BLaER1 treated with 17β-estradiol and CSF1 and Interleukin-3, amounts not matched to agents 10 nM and 100 nM (cell line): Measurements from ENCODE around the gene SEC61B.
A peak's percentile ranks its signal among the peaks of the same experiment; 100 is the strongest.
"Not testable (repeated sequence)": the region's sequence is repeated elsewhere in the genome, so short reads cannot be mapped to it uniquely, and the experiment has no call there.

Experiments
- H3K27ac ChIP-seq, 11 experiments: shearing (Covaris generic); formaldehyde crosslinking; 2 replicates each; pipeline ENCODE4 v1.8.1; 2022
- H3K27me3 ChIP-seq, 11 experiments: shearing (Covaris generic); formaldehyde crosslinking; 2 replicates each; pipeline ENCODE4 v1.8.1; 2022
- H3K36me3 ChIP-seq, 11 experiments: shearing (Covaris generic); formaldehyde crosslinking; 2 replicates each; pipeline ENCODE4 v1.8.1; 2022
- H3K4me1 ChIP-seq, 10 experiments: shearing (Covaris generic); formaldehyde crosslinking; 2 replicates each; pipeline ENCODE4 v1.8.1; 2022
- H3K4me2 ChIP-seq, 11 experiments: shearing (Covaris generic); formaldehyde crosslinking; 2 replicates each; pipeline ENCODE4 v1.8.1; 2022
- H3K4me3 ChIP-seq, 10 experiments: shearing (Covaris generic); formaldehyde crosslinking; 2 replicates each; pipeline ENCODE4 v1.8.1; 2022
- H3K9ac ChIP-seq, 11 experiments: shearing (Covaris generic); formaldehyde crosslinking; 2 replicates each; pipeline ENCODE4 v1.8.1; 2022
- H3K9me3 ChIP-seq, 11 experiments: shearing (Covaris generic); formaldehyde crosslinking; replicated peaks in 1 of 11; 2 replicates each; pipeline ENCODE4 v1.8.1; 2022
- H4K20me1 ChIP-seq, 11 experiments: shearing (Covaris generic); formaldehyde crosslinking; 2 replicates each; pipeline ENCODE4 v1.8.1; 2022
- Cebpa-rat ChIP-seq, 11 experiments: shearing (Covaris generic); IDR thresholded peaks; 2 replicates each; pipeline ENCODE4 v1.8.1; 2022

SEC61B gene

GRCh38 chr9:99189186-99189585 is 32.9 kb upstream of the SEC61B start:
- H3K4me3 ChIP-seq, result no peak overlapping the region
- H3K27ac ChIP-seq, result no peak overlapping the region
- no peak for TF ChIP-seq Cebpa-rat (IDR thresholded peaks at IDR 0.05)
- no peak overlapping the region for H3K4me2 ChIP-seq
- no peaks in the 10 kb centered on the region for H3K27me3 ChIP-seq
- H4K20me1 ChIP-seq, result no peaks in the 10 kb centered on the region
- no peak overlapping the region for H3K9ac ChIP-seq
- H3K4me1 ChIP-seq, result peaks cover 14 to 40% (median 27%) of the 10 kb centered on the region in 10 experiments
- H3K9me3 ChIP-seq, result no peaks in the 10 kb centered on the region
- H3K36me3 ChIP-seq, result no peaks in the 10 kb centered on the region

- Histone ChIP-seq H3K27me3 (no peaks in the 10 kb centered on the region), H4K20me1 (no peaks in the 10 kb centered on the region), H3K9me3 (no peaks in the 10 kb centered on the region), H3K27ac (no peak overlapping the region), H3K36me3 (no peaks in the 10 kb centered on the region), H3K4me3 (no peak overlapping the region), H3K4me2 (peak overlapping the region in 1 of 11 experiments; percentile 10; a peak in 1 of 22 replicates), H3K9ac (no peak overlapping the region), H3K4me1 (peaks cover 14 to 32% (median 20%) of the 10 kb centered on the region in 10 experiments)
- no peak for TF ChIP-seq Cebpa-rat (IDR thresholded peaks at IDR 0.05)
Observed at GRCh38 chr9:99189887-99190596, 32.0 kb upstream of the SEC61B start.

- Histone ChIP-seq H3K9me3 (no peaks in the 10 kb centered on the region), H3K36me3 (no peaks in the 10 kb centered on the region), H3K4me1 (peaks cover 13 to 30% (median 18%) of the 10 kb centered on the region in 10 experiments), H3K9ac (no peak overlapping the region), H3K4me2 (no peak overlapping the region), H4K20me1 (no peaks in the 10 kb centered on the region), H3K4me3 (no peak overlapping the region), H3K27me3 (no peaks in the 10 kb centered on the region), H3K27ac (no peak overlapping the region)
- TF ChIP-seq Cebpa-rat (IDR thresholded peaks at IDR 0.05), result no peak
Observed at GRCh38 chr9:99190597-99191283, 31.3 kb upstream of the SEC61B start.

GRCh38 chr9:99192786-99193465 is 29.2 kb upstream of the SEC61B start:
- H3K9ac ChIP-seq, result no peak overlapping the region
- H3K9me3 ChIP-seq, result no peaks in the 10 kb centered on the region
- H3K4me1 ChIP-seq, result peaks cover under 1 to 9% (median 2%) of the 10 kb centered on the region in 10 experiments; a peak in 14 of 20 replicates
- H3K4me2 ChIP-seq, result no peak overlapping the region
- TF ChIP-seq Cebpa-rat (IDR thresholded peaks at IDR 0.05), result no peak
- H3K27ac ChIP-seq, result no peak overlapping the region
- H3K27me3 ChIP-seq, result no peaks in the 10 kb centered on the region
- no peaks in the 10 kb centered on the region for H4K20me1 ChIP-seq
- no peaks in the 10 kb centered on the region for H3K36me3 ChIP-seq
- H3K4me3 ChIP-seq, result no peak overlapping the region

- H3K36me3 ChIP-seq, result no peaks in the 10 kb centered on the region
Observed at GRCh38 chr9:99193466-99193821, 28.6 kb upstream of the SEC61B start.

GRCh38 chr9:99196484-99196883 is 25.6 kb upstream of the SEC61B start:
- H3K4me1 ChIP-seq, result peaks cover 0 to 13% (median 3%) of the 10 kb centered on the region in 10 experiments; a peak in 8 of 20 replicates
- not testable (repeated sequence) for H3K9me3 ChIP-seq, H3K4me3 ChIP-seq, H3K27ac ChIP-seq, H4K20me1 ChIP-seq, H3K4me2 ChIP-seq, H3K9ac ChIP-seq, H3K36me3 ChIP-seq, H3K27me3 ChIP-seq

More at GRCh38 chr9:99193466-99193821, 28.6 kb upstream of the SEC61B start:
- Histone ChIP-seq H3K4me1 (peaks cover 0 to 7% (median 0%) of the 10 kb centered on the region in 10 experiments; a peak in 2 of 20 replicates), H3K27ac (no peak overlapping the region), H3K27me3 (no peaks in the 10 kb centered on the region), H3K9me3 (no peaks in the 10 kb centered on the region), H3K9ac (no peak overlapping the region), H3K4me2 (no peak overlapping the region), H4K20me1 (no peaks in the 10 kb centered on the region), H3K4me3 (no peak overlapping the region)
- TF ChIP-seq Cebpa-rat (IDR thresholded peaks at IDR 0.05), result no peak

GRCh38 chr9:99197124-99197630 is 24.9 kb upstream of the SEC61B start:
- TF ChIP-seq Cebpa-rat (IDR thresholded peaks at IDR 0.05), result no peak

GRCh38 chr9:99197987-99198386 is 24.1 kb upstream of the SEC61B start:
- no peaks in the 10 kb centered on the region for H3K36me3 ChIP-seq
- peaks cover 0 to 13% (median 3%) of the 10 kb centered on the region in 10 experiments; a peak in 8 of 20 replicates for H3K4me1 ChIP-seq
- H3K9ac ChIP-seq, result no peak overlapping the region
- no peak for TF ChIP-seq Cebpa-rat (IDR thresholded peaks at IDR 0.05)
- H3K27ac ChIP-seq, result no peak overlapping the region
- no peak overlapping the region for H3K4me3 ChIP-seq
- no peaks in the 10 kb centered on the region for H4K20me1 ChIP-seq
- H3K27me3 ChIP-seq, result no peaks in the 10 kb centered on the region
- no peaks in the 10 kb centered on the region for H3K9me3 ChIP-seq
- H3K4me2 ChIP-seq, result no peak overlapping the region

More at GRCh38 chr9:99197124-99197630, 24.9 kb upstream of the SEC61B start:
- Histone ChIP-seq H3K4me1 (peaks cover 0 to 13% (median 3%) of the 10 kb centered on the region in 10 experiments; a peak in 8 of 20 replicates), H3K27me3 (no peaks in the 10 kb centered on the region), H3K4me2 (no peak overlapping the region), H3K9ac (no peak overlapping the region), H3K36me3 (no peaks in the 10 kb centered on the region), H3K4me3 (no peak overlapping the region), H4K20me1 (no peaks in the 10 kb centered on the region), H3K9me3 (no peaks in the 10 kb centered on the region), H3K27ac (no peak overlapping the region)

- peak overlapping the region in 4 of 11 experiments; percentile 6 to 42 (median 16); a peak in 4 of 22 replicates for H3K4me2 ChIP-seq
- TF ChIP-seq Cebpa-rat (IDR thresholded peaks at IDR 0.05), result no peak
Observed at GRCh38 chr9:99199938-99200539, 22.0 kb upstream of the SEC61B start.

More at GRCh38 chr9:99199938-99200539, 22.0 kb upstream of the SEC61B start:
- H3K36me3 ChIP-seq, result no peaks in the 10 kb centered on the region
- H3K27me3 ChIP-seq, result no peaks in the 10 kb centered on the region
- H4K20me1 ChIP-seq, result no peaks in the 10 kb centered on the region
- no peak overlapping the region for H3K9ac ChIP-seq
- peaks cover 0 to 13% (median 3%) of the 10 kb centered on the region in 10 experiments; a peak in 8 of 20 replicates for H3K4me1 ChIP-seq
- no peak overlapping the region for H3K4me3 ChIP-seq
- H3K27ac ChIP-seq, result no peak overlapping the region
- H3K9me3 ChIP-seq, result no peaks in the 10 kb centered on the region
